Measurements from ENCODE around the gene FLYWCH2. TPM values are rescaled to one million over a fixed set of nuclear protein-coding genes. Genes with fewer than 3 reads are reported as not detected.

Gene FLYWCH2
- total RNA-seq, 1 donor from 2014 or later = 32.1 TPM

- DNase-seq (ENCODE audit: low read depth in 2 of 2) = no peak
These were observed 29.4 kb upstream of the FLYWCH2 start for GRCh38 chr16:2853531-2854073.

- no peak for DNase-seq (ENCODE audit: low read depth in 2 of 2)
These were observed 28.2 kb upstream of the FLYWCH2 start for GRCh38 chr16:2854700-2855309.

- no peak for DNase-seq (ENCODE audit: low read depth in 2 of 2)
These were observed 27.5 kb upstream of the FLYWCH2 start for GRCh38 chr16:2855536-2855935.

- DNase-seq (ENCODE audit: low read depth in 2 of 2) = no peak
These were observed 26.8 kb upstream of the FLYWCH2 start for GRCh38 chr16:2856061-2856670.

- no peak for DNase-seq (ENCODE audit: low read depth in 2 of 2)
These were observed 26.1 kb upstream of the FLYWCH2 start for GRCh38 chr16:2856686-2857450.

- no peak for DNase-seq (ENCODE audit: low read depth in 2 of 2)
These were observed 25.4 kb upstream of the FLYWCH2 start, which contains the start of gene PRSS22 for GRCh38 chr16:2857451-2858244. TSS of gene PRSS22 (minus strand) at chr16:2858170. CDS start at chr16:2858104, 66 bp downstream.

- DNase-seq (ENCODE audit: low read depth in 2 of 2) = no peak
These were observed 24.6 kb upstream of the FLYWCH2 start for GRCh38 chr16:2858245-2859025.

- DNase-seq (ENCODE audit: low read depth in 2 of 2) = no peak
These were observed 23.2 kb upstream of the FLYWCH2 start for GRCh38 chr16:2859686-2860265.

- DNase-seq (ENCODE audit: low read depth in 2 of 2) = peak; percentile 14 to 29
These were observed 22.0 kb upstream of the FLYWCH2 start for GRCh38 chr16:2860826-2861567.

GRCh38 chr16:2865651-2866050 lies 17.4 kb upstream of the FLYWCH2 start:
- DNase-seq (ENCODE audit: low read depth in 2 of 2) = no peak

GRCh38 chr16:2866431-2866830 lies 16.6 kb upstream of the FLYWCH2 start:
- no peak for DNase-seq (ENCODE audit: low read depth in 2 of 2)

GRCh38 chr16:2867661-2867986 lies 15.4 kb upstream of the FLYWCH2 start:
- DNase-seq (ENCODE audit: low read depth in 2 of 2) = no peak

- DNase-seq (ENCODE audit: low read depth in 2 of 2) = peak; percentile 93 to 96
These were observed 14.8 kb upstream of the FLYWCH2 start for GRCh38 chr16:2867987-2868789.

GRCh38 chr16:2871926-2872325 lies 11.1 kb upstream of the FLYWCH2 start:
- no peak for DNase-seq (ENCODE audit: low read depth in 2 of 2)

GRCh38 chr16:2874032-2874911 lies 8.7 kb upstream of the FLYWCH2 start:
- no peak for DNase-seq (ENCODE audit: low read depth in 2 of 2)

- peak; percentile 77 to 80 for DNase-seq (ENCODE audit: low read depth in 2 of 2)
These were observed 8.1 kb upstream of the FLYWCH2 start for GRCh38 chr16:2874912-2875362.

- no peak for DNase-seq (ENCODE audit: low read depth in 2 of 2)
These were observed 3.0 kb upstream of the FLYWCH2 start for GRCh38 chr16:2879854-2880508.

All from lung microvascular endothelial cell (primary cell).